Cardiac muscle cell (in vitro differentiated cells and primary cell): ENCODE results near the gene SOX13. TPM values are rescaled to one million over a fixed set of nuclear protein-coding genes. Genes with fewer than 3 reads are reported as not detected.

Experiments used
- DNase-seq, 2 donors: peaks; one replicate each; pipeline versions ENCODE4 v3.0.0 to v3.0.0-alpha.2; 2010 to 2017; ENCODE audit warnings: low read depth in 1 of 2, low spot score in 1 of 2
- H3K27ac ChIP-seq: fragments of 200-600 bp; sonication (generic); 2 replicates; pipeline ENCODE4 v1.5.1; 2016
- H3K27me3 ChIP-seq: fragments of 200-600 bp; sonication (generic); 2 replicates; pipeline ENCODE4 v1.6.0; 2016; ENCODE audit warnings: control low read depth
- H3K36me3 ChIP-seq: fragments of 200-600 bp; sonication (generic); 2 replicates; pipeline ENCODE4 v1.5.1; 2016; ENCODE audit warnings: control low read depth
- H3K4me1 ChIP-seq: fragments of 200-600 bp; sonication (generic); 2 replicates; pipeline ENCODE4 v1.8.1; 2017; ENCODE audit warnings: low read depth, mild to moderate bottlenecking, mixed run types
- H3K4me3 ChIP-seq: fragments of 200-600 bp; sonication (generic); 2 replicates; pipeline ENCODE4 v1.5.1; 2016; ENCODE audit warnings: mild to moderate bottlenecking
- H3K9me3 ChIP-seq: fragments of 200-600 bp; sonication (generic); 2 replicates; pipeline ENCODE4 v1.5.1; 2017; ENCODE audit warnings: low read depth, mild to moderate bottlenecking, control low read depth
- polyA plus RNA-seq: library from polyadenylated mRNA; unstranded; fragments of >200 nt; fragmentation: Nextera tagmentation; extraction: Ambion mirVana; gene quantifications from 2 replicates; pipeline ENCODE4 v1.2.1, GENCODE V29; 2016
- total RNA-seq: library from RNA; depleted of rRNA; stranded (reverse); fragments of >200 nt; gene quantifications from 2 replicates; pipeline ENCODE4 v1.2.3, GENCODE V29; 2016
- TF ChIP-seq, protein P1 (sequence below): IDR thresholded peaks from 2 replicates; pipeline ENCODE4 v1.5.1; 2012; ENCODE audit warnings: low read depth, mild to moderate bottlenecking, low read length

Gene SOX13
- total and polyA plus RNA-seq, 2 experiments from 2014 or later: 34.8 to 39.7 TPM

- no peaks in the 10 kb centered on the region for H3K27me3 ChIP-seq
- H3K4me3 ChIP-seq: no peak overlapping the region
Observed at GRCh38 chr1:204077979-204078696, 5.2 kb downstream of the SOX13 start.

DNA sequence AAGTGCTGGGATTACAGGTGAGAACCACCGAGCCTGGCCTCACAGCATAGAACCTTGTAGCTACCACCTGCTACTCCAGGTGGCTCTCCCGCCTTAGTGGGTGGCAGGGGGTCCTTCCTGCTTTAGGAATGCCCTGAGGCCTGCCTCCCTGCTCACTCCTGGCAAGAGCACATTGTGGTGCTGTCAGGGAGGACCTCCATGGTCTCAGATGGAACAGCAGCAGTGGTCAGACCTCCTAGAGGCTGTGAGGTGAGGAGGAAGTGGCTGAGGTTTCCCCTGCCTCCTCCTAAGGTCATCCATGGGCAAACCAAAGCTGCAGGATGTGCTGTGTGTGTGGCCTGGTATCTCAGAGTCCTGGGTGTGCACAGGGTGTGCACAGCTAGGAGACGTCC, 6.7 kb downstream of the SOX13 start:
- DNase-seq: no peak
- H3K4me3 ChIP-seq: no peak overlapping the region
- no peaks in the 10 kb centered on the region for H3K27me3 ChIP-seq
- peak overlapping the region; percentile 89 for H3K27ac ChIP-seq
- H3K4me1 ChIP-seq: peaks cover 56% of the 10 kb centered on the region
- no peaks in the 10 kb centered on the region for H3K36me3 ChIP-seq
- no peaks in the 10 kb centered on the region for H3K9me3 ChIP-seq
- TF ChIP-seq, protein P1, sequence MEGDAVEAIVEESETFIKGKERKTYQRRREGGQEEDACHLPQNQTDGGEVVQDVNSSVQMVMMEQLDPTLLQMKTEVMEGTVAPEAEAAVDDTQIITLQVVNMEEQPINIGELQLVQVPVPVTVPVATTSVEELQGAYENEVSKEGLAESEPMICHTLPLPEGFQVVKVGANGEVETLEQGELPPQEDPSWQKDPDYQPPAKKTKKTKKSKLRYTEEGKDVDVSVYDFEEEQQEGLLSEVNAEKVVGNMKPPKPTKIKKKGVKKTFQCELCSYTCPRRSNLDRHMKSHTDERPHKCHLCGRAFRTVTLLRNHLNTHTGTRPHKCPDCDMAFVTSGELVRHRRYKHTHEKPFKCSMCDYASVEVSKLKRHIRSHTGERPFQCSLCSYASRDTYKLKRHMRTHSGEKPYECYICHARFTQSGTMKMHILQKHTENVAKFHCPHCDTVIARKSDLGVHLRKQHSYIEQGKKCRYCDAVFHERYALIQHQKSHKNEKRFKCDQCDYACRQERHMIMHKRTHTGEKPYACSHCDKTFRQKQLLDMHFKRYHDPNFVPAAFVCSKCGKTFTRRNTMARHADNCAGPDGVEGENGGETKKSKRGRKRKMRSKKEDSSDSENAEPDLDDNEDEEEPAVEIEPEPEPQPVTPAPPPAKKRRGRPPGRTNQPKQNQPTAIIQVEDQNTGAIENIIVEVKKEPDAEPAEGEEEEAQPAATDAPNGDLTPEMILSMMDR: no peak

More at GRCh38 chr1:204077979-204078696, 5.2 kb downstream of the SOX13 start:
- DNase-seq: peak; percentile 39 to 87
- H3K9me3 ChIP-seq: no peaks in the 10 kb centered on the region
- H3K4me1 ChIP-seq: peaks cover 49% of the 10 kb centered on the region
- no peaks in the 10 kb centered on the region for H3K36me3 ChIP-seq
- H3K27ac ChIP-seq: peak overlapping the region; percentile 89
- TF ChIP-seq, protein P1: no peak

- peak; percentile 87 to 96 for DNase-seq
Observed at GRCh38 chr1:204080163-204080903, 7.4 kb downstream of the SOX13 start.

GRCh38 chr1:204081164-204081790, 8.4 kb downstream of the SOX13 start:
- no peak overlapping the region for H3K4me3 ChIP-seq
- no peaks in the 10 kb centered on the region for H3K36me3 ChIP-seq
- peak overlapping the region; percentile 89 for H3K27ac ChIP-seq
- H3K4me1 ChIP-seq: peaks cover 49% of the 10 kb centered on the region
- DNase-seq: no peak
- TF ChIP-seq, protein P1: no peak
- no peaks in the 10 kb centered on the region for H3K27me3 ChIP-seq
- no peaks in the 10 kb centered on the region for H3K9me3 ChIP-seq

More at GRCh38 chr1:204080163-204080903, 7.4 kb downstream of the SOX13 start:
- H3K9me3 ChIP-seq: no peaks in the 10 kb centered on the region
- H3K27me3 ChIP-seq: no peaks in the 10 kb centered on the region
- TF ChIP-seq, protein P1: no peak
- no peak overlapping the region for H3K4me3 ChIP-seq
- peaks cover 55% of the 10 kb centered on the region for H3K4me1 ChIP-seq
- peak overlapping the region; percentile 89 for H3K27ac ChIP-seq
- H3K36me3 ChIP-seq: no peaks in the 10 kb centered on the region

- H3K36me3 ChIP-seq: no peaks in the 10 kb centered on the region
- H3K27me3 ChIP-seq: no peaks in the 10 kb centered on the region
- no peak for DNase-seq
- H3K27ac ChIP-seq: peak overlapping the region; percentile 89
- no peaks in the 10 kb centered on the region for H3K9me3 ChIP-seq
- H3K4me1 ChIP-seq: peaks cover 45% of the 10 kb centered on the region
- TF ChIP-seq, protein P1: no peak
- H3K4me3 ChIP-seq: no peak overlapping the region
Observed at GRCh38 chr1:204081791-204082513, 9.0 kb downstream of the SOX13 start.
